GM21529 (cell line): Measurements from ENCODE around the gene CHMP2A.
"Not testable (repeated sequence)": the region's sequence is repeated elsewhere in the genome, so short reads cannot be mapped to it uniquely, and the experiment has no call there.

Experiments
- ATAC-seq: cut with Tn5 transposase; IDR thresholded peaks from one replicate; pipeline ENCODE4 v1.9.1; 2021; ENCODE audit not compliant: unreplicated experiment

Gene CHMP2A

DNA sequence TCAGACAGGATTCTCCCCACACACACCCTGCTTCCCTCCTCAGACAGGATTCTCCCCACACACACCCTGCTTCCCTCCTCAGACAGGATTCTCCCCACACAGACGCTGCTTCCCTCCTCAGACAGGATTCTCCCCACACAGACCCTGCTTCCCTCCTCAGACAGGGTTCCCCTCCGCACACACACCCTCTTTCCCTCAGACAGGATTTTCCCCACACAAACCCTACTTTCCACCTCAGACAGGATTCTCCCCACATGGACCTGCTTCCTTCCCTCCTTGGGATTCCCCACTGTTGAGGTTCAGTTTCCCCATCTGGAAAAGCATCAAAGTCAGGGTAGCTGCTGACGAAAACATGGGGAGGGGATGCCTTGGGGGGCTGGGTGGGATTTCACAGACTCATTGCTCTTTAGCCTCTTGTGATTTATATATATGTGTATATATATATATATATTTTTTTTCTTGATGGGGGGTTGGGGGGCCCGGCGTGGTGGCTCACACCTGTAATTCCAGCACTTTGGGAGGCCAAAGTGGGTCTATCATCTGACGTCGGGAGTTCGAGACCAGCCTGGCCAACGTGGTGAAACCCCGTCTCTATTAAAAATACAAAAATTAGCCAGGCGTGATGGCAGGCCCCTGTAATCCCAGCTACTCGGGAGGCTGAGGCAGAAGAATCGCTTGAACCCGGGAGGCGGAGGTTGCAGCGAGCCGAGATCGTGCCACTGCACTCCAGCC, 12.1 kb downstream of the CHMP2A start:
- ATAC-seq: not testable (repeated sequence)

DNA sequence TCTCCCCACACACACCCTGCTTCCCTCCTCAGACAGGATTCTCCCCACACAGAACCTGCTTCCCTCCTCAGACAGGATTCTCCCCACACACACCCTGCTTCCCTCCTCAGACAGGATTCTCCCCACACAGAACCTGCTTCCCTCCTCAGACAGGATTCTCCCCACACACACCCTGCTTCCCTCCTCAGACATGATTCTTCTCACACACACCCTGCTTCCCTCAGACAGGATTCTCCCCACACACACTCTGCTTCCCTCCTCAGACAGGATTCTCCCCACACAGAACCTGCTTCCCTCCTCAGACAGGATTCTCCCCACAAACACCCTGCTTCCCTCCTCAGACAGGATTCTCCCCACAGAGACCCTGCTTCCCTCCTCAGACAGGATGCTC, 15.7 kb downstream of the CHMP2A start:
- ATAC-seq: not testable (repeated sequence)

DNA sequence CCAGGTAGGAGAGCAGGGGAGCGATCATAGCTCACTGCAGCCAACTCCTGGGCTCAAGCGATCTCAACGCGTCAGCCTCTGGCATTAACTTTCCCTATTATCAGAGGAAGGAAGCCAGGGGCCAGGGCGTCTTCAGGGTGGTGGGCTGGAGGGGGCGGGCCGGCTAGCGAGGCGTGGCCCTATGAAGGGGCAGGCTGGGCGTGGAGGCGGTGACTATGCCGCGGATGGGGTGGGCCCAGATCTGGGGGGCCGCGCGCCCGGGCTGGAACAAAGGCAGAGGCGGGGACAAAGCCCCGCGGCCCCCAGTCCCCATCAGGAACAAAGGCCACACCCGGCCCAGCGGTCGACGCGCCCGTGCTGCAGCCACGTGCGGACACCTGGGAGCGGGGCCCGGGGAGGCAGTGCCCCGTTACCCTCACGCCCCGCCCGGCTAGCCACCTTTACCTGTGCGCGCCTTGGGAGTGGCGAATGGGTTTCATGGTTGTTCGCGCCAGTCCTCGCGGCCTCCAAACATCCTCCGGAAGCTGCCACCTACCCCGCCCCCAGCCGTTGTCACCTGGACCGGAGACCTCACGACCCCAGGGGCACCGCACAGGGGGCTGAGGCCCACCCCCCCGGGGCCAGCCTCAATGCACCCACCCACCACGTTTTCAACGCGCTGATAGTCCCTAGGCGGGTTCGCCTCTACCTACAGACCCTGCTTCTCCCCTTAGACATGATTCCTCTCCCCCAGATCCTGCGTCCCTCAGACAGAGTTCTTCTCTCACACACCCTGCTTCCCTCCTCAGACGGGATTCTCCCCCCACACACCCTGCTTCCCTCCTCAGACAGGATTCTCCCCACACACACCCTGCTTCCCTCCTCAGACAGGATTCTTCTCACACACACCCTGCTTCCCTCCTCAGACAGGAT, 16.4 kb downstream of the CHMP2A start:
- no peak for ATAC-seq

DNA sequence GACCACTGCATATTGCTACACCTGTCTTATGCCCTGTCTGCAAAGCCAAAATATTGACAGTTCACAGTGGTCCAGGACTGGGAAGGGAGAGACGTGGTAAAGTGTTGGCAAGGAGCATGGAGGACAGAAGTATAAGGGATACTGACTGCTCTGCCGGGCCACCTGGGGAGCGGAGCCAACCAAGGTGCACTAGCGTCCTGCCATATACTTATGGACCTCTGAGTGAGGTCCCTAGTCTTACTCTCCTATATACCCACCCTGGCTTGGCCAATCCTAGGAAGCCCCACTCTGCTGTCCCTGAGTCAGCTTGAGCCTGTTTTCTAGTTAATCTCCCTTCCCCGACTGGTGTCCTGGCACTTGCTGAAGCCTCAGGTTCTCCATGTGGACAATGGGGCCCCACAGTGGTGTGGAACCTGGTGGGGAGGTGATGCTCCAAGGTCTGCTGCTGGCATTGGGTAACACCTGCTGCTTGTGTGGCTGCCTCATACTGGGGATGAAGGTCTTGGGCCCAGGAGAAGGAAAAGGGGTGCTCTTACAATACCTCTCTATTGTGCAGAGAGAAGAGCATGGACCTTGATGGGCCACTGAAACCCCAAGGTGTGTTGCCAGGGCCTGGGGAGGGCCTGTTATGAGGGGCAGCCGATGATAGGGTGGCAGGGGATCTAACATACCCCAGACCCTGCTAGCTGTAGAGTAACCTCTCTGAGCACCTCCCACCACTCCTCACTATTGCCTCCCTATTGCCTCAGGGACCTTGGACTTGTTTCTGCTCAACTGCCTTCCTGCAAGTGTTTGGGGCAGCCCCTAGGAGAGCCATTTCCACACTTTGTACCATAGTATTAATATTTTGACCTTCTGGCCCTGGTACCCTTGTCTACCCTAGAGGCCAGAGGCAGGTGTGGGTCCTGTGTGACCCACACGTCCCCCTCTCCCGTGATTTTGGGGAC, 17.8 kb downstream of the CHMP2A start:
- ATAC-seq: no peak

DNA sequence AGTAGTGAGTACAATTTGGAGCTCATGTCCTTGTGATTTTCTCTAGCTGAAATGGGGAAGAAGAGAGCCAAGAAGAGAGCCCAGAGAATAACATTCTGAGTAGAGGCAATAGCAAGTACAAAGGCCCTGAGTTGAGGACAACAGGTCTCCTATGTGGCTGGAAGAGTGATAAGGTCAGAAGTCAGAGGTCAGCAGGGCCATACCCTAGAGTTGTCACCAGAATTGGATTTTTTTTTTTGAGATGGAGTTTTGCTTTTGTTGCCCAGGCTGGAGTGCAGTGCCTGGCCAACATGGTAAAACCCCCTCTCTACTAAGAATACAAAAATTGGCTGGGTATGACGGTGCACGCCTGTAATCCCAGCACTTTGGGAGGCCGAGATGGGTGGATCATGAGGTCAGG, 19.0 kb downstream of the CHMP2A start:
- no peak for ATAC-seq

DNA sequence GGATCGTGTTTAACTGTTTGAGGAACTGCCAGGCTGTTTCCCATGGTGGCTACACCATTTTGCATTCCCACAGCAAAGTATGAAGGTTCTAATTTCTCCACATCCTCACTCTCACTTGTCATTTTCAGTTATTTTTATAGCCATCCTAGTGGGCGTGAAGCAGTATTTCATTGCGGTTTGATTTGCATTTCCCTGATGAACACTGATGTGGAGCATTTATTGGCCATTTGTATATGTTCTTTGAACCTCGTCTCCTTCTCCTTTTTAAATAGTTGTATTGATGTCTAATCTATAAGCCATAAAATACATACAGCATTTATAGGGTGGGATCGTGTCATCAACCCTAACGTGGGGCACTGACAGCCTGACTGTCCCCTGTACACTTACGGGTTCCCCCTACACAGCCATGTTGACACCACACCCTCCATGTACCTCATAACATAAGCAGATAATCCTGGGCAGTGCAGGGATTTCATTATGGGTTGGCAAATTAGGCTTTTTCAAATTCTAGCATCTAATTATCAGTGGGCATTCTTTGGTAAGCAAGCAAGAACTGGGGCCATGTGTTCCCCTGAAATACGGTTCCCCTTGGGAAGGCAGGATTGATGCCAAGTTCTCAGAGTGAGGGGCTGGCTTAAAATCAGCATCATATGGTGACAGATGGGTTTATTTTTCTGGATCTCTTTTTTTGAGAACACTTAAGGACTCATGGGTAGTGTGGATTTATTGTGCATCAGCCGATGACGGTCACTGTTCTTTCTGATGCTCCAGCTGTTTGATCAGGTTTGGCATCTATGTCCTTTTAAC, 23.7 kb downstream of the CHMP2A start:
- no peak for ATAC-seq

DNA sequence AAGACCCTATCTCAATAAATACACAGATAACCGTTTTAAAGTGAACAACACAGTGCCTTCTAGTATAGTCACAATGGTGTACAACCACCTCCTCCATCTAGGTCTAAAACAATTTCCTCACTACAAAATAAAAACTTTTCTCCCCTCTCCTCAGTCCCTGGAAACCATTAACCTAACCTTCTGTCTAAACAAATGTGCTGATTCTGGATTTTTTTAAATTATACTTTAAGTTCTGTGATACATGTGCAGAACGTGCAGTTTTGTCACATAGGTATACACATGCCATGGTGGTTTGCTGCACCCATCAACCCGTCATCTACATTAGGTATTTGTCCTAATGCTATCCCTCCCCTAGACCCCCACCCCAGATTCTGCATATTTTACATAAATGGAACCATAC, 25.5 kb downstream of the CHMP2A start:
- no peak for ATAC-seq

DNA sequence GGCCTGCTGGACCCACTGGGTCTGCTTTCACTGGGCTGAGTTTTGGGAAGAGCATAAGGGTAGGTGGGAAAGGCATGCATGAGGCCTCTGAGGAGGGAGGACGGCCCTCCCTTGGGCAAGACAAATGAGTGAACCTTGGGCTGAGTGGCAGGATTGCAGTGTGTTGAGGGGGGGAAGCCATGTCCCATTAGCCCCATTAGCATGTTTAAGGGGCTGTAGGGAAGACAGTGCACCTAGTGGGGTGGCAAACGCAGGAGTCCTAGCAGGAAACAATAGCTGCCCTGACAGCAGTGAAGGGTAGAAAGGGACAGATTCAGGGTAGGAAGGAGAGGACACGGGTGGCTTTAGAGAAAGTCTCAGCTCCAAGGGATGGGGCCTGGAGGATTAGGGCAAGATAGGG, 32.2 kb downstream of the CHMP2A start:
- ATAC-seq: no peak

DNA sequence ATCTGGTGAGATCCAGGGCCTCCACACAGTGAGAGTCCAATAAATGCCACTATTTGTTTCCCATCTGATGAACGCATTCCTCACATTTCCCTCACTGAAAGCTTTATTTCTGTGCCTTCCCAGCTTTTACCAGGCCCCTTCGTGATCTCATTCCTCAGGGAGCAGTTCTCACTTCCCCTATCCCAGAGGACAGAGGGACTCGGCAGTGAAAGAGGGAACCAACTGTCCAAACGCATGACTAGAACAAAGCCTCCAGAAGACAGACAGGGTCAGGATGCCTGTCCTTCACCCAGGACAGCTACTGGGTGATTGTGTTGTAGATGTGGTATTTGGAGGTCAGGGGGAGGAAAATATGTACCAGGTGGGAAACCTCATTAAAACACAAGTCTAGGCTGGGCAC, 33.3 kb downstream of the CHMP2A start:
- ATAC-seq: no peak

DNA sequence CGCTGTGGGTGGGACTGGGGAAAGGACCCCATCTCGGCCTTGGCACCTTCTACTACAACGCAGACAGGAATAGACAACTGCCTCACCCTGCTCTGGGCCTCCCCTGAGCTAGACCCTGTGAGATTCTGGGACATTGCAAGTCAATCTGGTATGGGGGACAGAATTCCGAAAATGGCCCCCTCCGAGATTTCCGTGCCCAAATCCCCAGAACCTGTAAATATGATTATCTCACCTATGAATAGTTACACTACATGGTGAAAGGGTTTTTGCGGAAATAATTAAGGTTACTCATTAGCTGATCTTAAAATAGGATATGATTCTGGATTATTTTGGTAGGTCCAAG, 34.7 kb downstream of the CHMP2A start:
- no peak for ATAC-seq

DNA sequence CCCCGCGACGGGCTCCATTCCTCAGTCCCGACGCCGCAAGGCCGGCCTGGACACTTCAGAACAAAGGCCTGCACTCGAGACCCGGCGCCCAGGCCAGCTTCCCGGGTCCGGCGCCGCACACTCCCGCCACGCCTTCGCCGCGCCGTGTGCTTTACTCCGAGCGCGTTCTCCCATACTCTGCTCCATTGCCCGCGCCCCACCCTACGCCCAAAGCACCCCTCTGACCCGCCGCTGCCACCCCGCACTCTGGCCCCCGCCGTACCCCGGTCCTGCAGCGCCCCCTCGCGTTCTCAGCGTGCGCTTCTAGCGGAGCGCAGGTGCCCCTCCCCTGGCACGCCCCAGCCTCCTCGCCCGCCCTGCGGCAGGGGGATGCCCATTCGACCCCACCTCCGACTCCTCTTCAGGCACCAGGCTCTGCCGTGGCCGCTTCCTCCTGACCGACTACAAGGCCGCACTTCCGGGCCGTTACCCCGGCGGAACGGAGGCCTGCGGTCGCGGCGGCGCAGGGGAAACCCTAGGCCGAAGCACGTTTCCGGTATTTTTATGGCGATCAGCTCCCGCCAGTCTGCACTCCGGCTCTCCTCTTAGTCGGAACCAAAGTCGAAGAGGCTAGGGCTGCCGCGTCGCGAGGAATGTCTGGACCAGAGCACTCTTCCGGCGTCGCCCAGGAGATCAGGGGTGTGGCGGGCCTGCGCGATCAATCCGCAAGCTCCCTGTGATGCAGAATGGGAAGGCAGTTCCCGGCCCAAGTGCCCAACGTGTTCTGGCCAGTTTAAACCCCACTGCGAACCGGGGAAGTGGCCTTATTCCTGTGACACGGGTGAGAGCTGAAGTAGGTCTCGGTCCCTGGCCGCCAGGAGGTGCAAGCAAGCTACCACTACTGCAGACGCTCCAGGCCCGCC, 35.3 kb downstream of the CHMP2A start, which contains the start of gene ZBTB45:
Gene ZBTB45, minus strand, starts transcription at position 456 of the 902 bp plus-strand sequence. CDS start 2,137 bp downstream, outside the sequence.
- ATAC-seq: peak; percentile 73

DNA sequence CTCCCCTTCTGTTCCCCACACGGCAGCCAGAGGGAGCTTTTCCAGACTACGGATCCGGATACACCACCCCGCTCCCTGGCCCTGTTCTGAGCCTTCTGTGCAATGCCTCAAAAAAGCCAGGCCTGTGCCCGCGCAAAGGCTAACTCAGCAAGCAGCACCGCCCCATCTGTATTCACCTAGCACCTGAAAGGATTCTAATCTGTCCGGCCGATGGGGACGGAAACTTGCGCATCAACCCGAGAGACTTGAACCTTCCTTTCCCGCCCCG, 35.9 kb downstream of the CHMP2A start:
- no peak for ATAC-seq

DNA sequence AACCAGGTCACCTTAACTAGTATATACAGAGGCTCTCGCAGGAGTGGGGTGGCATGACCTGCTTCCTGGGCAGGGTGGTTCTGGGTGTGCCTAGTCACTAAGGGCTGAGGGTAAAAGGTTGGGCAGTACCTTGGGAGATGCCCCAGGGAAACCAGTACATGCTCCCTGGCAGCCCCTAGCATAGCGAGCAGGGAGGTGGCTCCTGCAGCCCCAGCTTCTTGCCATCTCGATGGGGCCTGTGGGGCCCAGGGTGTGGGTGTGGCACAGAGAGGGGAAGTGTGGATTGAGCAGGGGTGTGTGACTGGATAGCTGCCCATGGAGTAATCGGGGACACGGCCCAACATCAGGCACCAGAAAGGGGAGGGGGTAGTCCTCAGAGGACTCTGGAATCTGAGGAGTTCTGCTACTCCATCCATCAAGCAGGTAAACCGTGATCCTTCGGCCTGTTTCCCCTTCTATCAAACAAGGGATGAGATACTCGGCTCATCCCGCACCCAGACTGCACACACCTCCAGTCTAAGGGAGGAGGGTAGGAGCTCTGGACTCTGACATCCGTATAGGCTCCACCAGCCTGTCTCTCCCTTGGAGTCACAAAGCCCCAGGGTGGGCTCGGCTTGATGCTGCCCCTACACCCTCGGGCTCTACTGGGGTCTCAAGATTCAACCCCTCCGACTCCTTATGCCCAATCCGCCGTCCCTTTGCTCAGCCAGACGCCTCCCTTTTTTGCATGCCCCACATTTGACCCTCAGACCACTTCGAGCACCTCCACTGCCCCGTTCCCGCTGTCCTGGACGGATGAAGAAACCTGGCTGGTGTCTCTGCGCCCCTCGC, 36.4 kb downstream of the CHMP2A start:
- ATAC-seq: no peak

DNA sequence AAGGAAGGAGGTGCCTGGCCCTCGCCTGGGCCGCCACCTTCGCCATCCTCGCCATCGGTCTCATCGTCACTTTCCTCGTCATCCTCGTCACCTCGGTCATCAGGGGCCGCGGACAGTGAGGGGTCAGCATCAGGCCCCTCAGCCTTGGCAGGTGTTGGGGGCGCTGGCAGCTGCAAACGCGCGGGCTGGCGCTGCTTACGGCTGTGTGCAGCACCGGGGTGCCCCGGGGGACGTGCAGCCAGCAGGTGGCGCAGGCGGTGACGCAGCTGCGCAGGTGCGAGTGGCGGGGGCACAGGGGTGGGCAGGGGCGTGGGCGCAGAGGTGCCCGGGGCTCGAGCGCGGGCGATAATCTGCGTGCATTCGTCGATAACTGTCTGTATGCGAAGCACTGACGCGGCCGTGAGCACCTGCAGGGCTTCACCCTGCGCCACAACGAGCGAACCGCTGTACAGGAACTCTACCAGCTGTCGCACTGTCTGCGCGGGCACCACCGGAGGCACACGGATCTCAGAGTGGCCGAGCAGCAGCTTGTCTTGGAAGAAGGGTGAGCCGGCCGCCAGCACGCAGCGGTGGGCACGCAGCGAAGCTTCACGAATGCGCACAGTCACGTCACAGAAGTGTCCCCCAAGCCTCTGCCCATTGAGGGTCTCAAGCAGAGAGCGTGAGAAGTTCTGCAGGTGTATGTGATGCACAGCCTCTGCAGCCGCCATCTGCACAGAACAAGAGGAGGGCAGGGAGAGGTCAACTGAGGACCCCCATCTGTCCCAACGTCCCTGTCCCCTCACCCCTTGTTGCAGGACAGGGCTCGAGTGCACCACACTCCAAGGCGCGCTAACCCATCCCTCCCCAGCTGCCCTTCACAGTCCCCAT, 37.7 kb downstream of the CHMP2A start:
- ATAC-seq: no peak

DNA sequence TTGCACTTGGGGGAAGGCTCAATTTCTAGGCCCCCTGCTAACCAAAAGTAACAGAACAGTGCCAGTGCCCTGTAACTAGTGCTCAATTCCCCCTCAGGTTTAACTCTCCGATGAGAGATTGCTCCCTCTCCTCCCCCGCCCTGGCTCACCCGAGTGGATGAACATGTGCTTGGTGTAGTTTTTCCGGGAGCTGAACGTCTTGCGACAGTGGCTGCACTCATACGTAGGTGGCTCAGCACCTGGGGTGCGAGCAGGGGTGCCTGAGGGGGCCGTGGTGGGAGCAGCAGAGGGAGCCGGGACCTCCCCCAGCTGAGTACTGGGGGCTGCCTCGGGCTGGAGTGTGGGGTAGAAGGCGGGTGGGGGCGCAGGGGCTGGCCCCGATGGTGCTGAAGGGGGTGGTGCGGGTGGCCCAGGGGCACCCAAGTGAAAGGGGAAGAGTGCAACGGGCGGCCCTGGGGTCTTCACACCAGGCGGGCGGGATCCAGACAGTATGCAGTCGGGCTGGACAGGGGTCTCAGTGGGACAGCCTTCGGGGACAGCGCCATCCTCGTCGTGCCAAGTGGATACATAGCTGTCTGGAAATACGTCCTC, 38.6 kb downstream of the CHMP2A start:
- no peak for ATAC-seq

DNA sequence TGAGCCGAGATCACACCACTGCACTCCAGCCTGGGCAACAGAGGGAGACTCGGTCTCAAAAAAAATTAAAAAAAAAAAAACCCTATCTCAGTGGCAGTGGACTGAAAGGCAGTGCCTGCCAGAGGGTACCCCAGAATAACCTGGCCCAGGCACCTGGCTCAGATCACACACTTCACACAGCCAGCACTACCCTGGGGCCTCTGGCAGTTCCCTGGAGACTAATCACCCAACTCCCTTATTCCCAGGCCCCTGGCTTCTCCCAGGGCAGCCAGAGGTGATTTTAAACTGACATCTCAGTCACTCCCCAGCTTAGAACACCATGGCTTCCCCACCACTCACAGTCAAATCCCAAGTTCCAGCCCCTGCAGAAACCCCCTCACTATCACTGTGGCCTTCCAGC, 39.6 kb downstream of the CHMP2A start:
- no peak for ATAC-seq

DNA sequence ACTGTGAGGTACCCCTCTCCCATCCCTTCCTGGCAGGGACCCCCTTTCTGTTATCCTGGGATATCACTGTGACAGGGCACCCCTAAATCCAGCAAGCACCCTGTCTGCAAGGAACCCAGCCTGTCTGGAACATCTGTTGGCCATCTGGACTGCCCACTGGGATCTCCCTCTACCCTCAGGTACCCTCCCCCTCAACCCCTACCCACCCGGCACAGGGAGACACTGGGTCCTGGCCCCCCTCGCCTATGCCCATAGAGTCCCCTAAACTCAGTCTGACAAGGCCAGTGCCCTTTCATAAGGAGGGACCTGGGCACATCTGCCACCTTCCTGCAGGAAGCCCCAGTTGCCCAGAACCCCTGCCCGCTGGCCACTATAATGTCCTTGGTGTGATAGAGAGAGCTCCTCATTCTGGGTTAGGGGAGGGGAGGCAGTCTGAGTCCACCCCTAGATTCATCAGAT, 40.3 kb downstream of the CHMP2A start:
- ATAC-seq: no peak
